Neural crest cell (in vitro differentiated cells): ENCODE data around the gene ASTN2. TPM values are rescaled to one million over a fixed set of nuclear protein-coding genes. Genes with fewer than 3 reads are reported as not detected.

Experiments
- DNase-seq: peaks from one replicate; pipeline ENCODE4 v3.0.0; 2021; ENCODE audit warnings: low read depth, mixed read lengths, low spot score
- H3K27ac Mint-ChIP-seq: one replicate; pipeline ENCODE4 v1.8.0; 2021; ENCODE audit warnings: mild to moderate bottlenecking, mixed read lengths; ENCODE audit not compliant: unreplicated experiment
- H3K27me3 Mint-ChIP-seq: 2 replicates; pipeline ENCODE4 v1.8.0; 2021; ENCODE audit warnings: low read depth, mild to moderate bottlenecking, mixed read lengths
- H3K36me3 Mint-ChIP-seq: 2 replicates; pipeline ENCODE4 v1.8.0; 2021; ENCODE audit warnings: low read depth, mild to moderate bottlenecking, mixed read lengths
- H3K4me1 Mint-ChIP-seq: 2 replicates; pipeline ENCODE4 v1.8.0; 2021; ENCODE audit warnings: mixed read lengths
- H3K4me3 Mint-ChIP-seq: one replicate; pipeline ENCODE4 v1.8.0; 2021; ENCODE audit warnings: mild to moderate bottlenecking, mixed read lengths
- H3K9me3 Mint-ChIP-seq: 2 replicates; pipeline ENCODE4 v1.8.0; 2021; ENCODE audit warnings: mixed read lengths
- total RNA-seq: library from RNA; stranded (reverse); gene quantifications from 2 replicates; pipeline ENCODE4 v1.2.1, GENCODE V29; 2021
- TF ChIP-seq, protein P1 (sequence below): fragments of 200-600 bp; sonication (generic); conservative IDR thresholded peaks from 2 replicates; pipeline ENCODE4 v1.5.0; 2021; ENCODE audit warnings: antibody characterized with exemption, mild to moderate bottlenecking

Gene ASTN2
- total RNA-seq, 1 donor from 2014 or later = 7.3 TPM

DNA sequence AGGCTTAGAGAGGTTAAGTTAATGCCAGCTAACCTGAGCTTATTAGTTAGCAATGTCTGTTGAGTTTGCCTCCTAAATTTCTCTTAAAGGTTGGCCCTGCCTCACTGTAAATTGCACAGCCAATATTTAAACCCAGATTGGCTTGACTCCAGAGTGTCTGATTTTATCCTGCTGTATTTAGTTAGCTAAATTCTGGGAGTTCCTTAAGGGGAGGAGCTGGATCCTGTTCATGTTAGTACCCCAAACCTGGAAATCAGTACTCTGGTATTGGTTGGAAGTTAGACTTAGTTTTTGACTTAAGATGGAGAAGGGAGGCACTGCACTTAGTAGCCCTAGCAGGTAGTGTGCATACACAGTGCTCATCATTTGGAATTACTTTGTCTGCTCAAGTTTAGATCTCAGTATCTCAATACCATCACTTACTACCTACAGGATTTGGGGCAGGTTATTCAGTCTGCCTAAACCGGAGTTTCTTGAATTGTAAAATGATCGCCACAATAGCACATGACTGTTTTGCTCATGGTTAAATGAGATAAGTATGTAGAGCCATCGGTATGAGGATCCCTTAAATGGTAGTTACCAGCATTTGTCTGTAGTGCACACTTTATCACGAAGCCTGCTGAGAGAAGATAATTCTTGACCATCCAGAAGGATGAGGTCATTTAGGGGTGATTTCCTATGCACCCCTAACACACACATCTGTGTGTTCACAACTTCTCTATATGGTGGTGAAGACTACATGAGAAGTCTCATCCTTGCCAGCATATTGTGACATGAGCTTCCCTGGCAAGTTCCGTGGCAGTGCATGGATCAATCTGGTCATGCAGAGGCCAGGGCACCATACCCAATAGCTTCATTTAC lies 992.5 kb downstream of the ASTN2 start:
- H3K4me3 Mint-ChIP-seq = no peak overlapping the region
- TF ChIP-seq, protein P1, sequence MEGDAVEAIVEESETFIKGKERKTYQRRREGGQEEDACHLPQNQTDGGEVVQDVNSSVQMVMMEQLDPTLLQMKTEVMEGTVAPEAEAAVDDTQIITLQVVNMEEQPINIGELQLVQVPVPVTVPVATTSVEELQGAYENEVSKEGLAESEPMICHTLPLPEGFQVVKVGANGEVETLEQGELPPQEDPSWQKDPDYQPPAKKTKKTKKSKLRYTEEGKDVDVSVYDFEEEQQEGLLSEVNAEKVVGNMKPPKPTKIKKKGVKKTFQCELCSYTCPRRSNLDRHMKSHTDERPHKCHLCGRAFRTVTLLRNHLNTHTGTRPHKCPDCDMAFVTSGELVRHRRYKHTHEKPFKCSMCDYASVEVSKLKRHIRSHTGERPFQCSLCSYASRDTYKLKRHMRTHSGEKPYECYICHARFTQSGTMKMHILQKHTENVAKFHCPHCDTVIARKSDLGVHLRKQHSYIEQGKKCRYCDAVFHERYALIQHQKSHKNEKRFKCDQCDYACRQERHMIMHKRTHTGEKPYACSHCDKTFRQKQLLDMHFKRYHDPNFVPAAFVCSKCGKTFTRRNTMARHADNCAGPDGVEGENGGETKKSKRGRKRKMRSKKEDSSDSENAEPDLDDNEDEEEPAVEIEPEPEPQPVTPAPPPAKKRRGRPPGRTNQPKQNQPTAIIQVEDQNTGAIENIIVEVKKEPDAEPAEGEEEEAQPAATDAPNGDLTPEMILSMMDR = no peak
- no peaks in the 10 kb centered on the region for H3K4me1 Mint-ChIP-seq
- no peak overlapping the region for H3K27ac Mint-ChIP-seq
- no peak for DNase-seq
- H3K36me3 Mint-ChIP-seq = peaks cover 2% of the 10 kb centered on the region
- H3K27me3 Mint-ChIP-seq = no peaks in the 10 kb centered on the region
- H3K9me3 Mint-ChIP-seq = no peaks in the 10 kb centered on the region

- TF ChIP-seq, protein P1 = no peak
- no peaks in the 10 kb centered on the region for H3K4me1 Mint-ChIP-seq
- no peak overlapping the region for H3K27ac Mint-ChIP-seq
- H3K4me3 Mint-ChIP-seq = no peak overlapping the region
- no peaks in the 10 kb centered on the region for H3K9me3 Mint-ChIP-seq
- DNase-seq = no peak
- no peaks in the 10 kb centered on the region for H3K27me3 Mint-ChIP-seq
- H3K36me3 Mint-ChIP-seq = peaks cover 2% of the 10 kb centered on the region
These were observed 993.8 kb downstream of the ASTN2 start for GRCh38 chr9:116420993-116421538.

- no peak for DNase-seq
- H3K27me3 Mint-ChIP-seq = no peaks in the 10 kb centered on the region
- TF ChIP-seq, protein P1 = no peak
- no peak overlapping the region for H3K27ac Mint-ChIP-seq
- H3K9me3 Mint-ChIP-seq = no peaks in the 10 kb centered on the region
- H3K4me3 Mint-ChIP-seq = no peak overlapping the region
- H3K36me3 Mint-ChIP-seq = no peaks in the 10 kb centered on the region
- H3K4me1 Mint-ChIP-seq = no peaks in the 10 kb centered on the region
These were observed 995.7 kb downstream of the ASTN2 start for GRCh38 chr9:116419181-116419580.

- Mint-ChIP-seq H3K27me3 (no peaks in the 10 kb centered on the region), H3K9me3 (no peaks in the 10 kb centered on the region), H3K27ac (no peak overlapping the region), H3K4me3 (no peak overlapping the region), H3K4me1 (no peaks in the 10 kb centered on the region), H3K36me3 (no peaks in the 10 kb centered on the region)
- no peak for DNase-seq
- TF ChIP-seq, protein P1 = no peak
These were observed 997.4 kb downstream of the ASTN2 start for GRCh38 chr9:116417464-116417863.

DNA sequence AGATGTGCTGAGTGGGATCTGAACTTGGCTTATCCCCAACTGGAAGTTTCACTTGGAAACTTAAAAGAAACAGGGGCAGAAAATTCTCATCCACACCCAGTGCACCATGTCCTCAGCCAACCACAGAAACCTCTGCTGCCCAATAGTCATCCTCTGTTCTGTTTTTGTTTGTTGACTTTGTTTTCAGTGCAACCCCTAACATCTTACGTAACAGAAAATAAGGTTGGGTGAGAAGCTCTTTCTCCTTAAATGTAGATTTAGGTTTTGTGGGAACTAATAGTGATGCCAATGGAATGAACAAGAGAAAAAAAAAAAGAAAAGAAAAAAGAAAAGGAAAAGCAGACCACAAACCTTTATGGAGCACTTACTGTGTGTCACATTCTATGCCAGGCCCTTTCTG lies 998.4 kb downstream of the ASTN2 start:
- no peak for DNase-seq
- Mint-ChIP-seq H3K4me3 (no peak overlapping the region), H3K36me3 (no peaks in the 10 kb centered on the region), H3K27me3 (no peaks in the 10 kb centered on the region), H3K4me1 (no peaks in the 10 kb centered on the region), H3K27ac (no peak overlapping the region), H3K9me3 (no peaks in the 10 kb centered on the region)
- TF ChIP-seq, protein P1 = no peak
